ENCODE measurements around the gene TNRC6C.

GRCh38 chr17:77990301-77990700 is 31.8 kb downstream of the TNRC6C start:
- TF ChIP-seq CTCF (IDR thresholded peaks at IDR 0.05 in 8 of 11, conservative IDR thresholded peaks at IDR 0.05 in 3 of 11): no peak
- TF ChIP-seq POLR2AphosphoS5 (IDR thresholded peaks at IDR 0.05): no peak
- no peak for TF ChIP-seq POLR2A (IDR thresholded peaks at IDR 0.05)

Data from spleen (tissue), 7 donors.